HEK293 (cell line): ENCODE data around the gene SYTL2.
A peak's percentile ranks its signal among the peaks of the same experiment; 100 is the strongest.

ENCODE experiments used
- CTCF ChIA-PET: fragments of 350-600 bp; formaldehyde crosslinking; extraction: SDS; loops from one replicate; lab custom pipeline; 2021; ENCODE audit warnings: antibody characterized with exemption; lab: Yijun Ruan, JAX
- POLR2A ChIA-PET: fragments of 300-600 bp; formaldehyde crosslinking; extraction: SDS; loops from one replicate; lab custom pipeline; 2020; ENCODE audit warnings: antibody characterized with exemption, inconsistent platforms; lab: Yijun Ruan, JAX
- H3K27ac ChIP-seq: fragments of 200-500 bp; sonication (Bioruptor generic); 2 replicates; pipeline ENCODE4 v1.5.1; 2014; ENCODE audit warnings: low read depth, low read length, control low read depth, inconsistent platforms; ENCODE audit errors: extremely low read depth
- H3K36me3 ChIP-seq, 2 experiments: fragments of 200-500 bp in 1 of 2; sonication (Bioruptor generic) in 1 of 2; 1 replicate in 1 of 2; 2 replicates in 1 of 2; pipeline ENCODE4 v1.5.1; 2014 to 2017; ENCODE audit warnings: inconsistent platforms in 2 of 2, low read length in 2 of 2; ENCODE audit not compliant: control insufficient read depth in 2 of 2, insufficient read depth in 1 of 2
- H3K4me1 ChIP-seq: fragments of 200-500 bp; sonication (Bioruptor generic); 2 replicates; pipeline ENCODE4 v1.5.1; 2014; ENCODE audit warnings: mild to moderate bottlenecking, low read length, inconsistent platforms; ENCODE audit not compliant: control insufficient read depth, insufficient read depth
- H3K4me3 ChIP-seq: 2 replicates; pipeline ENCODE4 v1.5.1; 2011; ENCODE audit warnings: low read depth, mild to moderate bottlenecking, control low read depth, low read length, moderate library complexity
- H3K9me3 ChIP-seq: fragments of 200-500 bp; sonication (Bioruptor generic); 2 replicates; pipeline ENCODE4 v1.5.1; 2014; ENCODE audit warnings: low read depth, low read length, inconsistent platforms; ENCODE audit not compliant: control insufficient read depth, insufficient read depth
- KLF1 ChIP-seq: fragments of 450-650 bp; formaldehyde crosslinking; IDR thresholded peaks from 2 replicates; pipeline ENCODE4 v1.5.1; 2016; ENCODE audit warnings: missing biosample characterization, missing genetic modification characterization
- MZF1 ChIP-seq: fragments of 450-650 bp; formaldehyde crosslinking; IDR thresholded peaks from 2 replicates; pipeline ENCODE4 v1.5.1; 2017; ENCODE audit warnings: missing biosample characterization, missing genetic modification characterization, borderline replicate concordance
- OSR2 ChIP-seq: fragments of 450-650 bp; formaldehyde crosslinking; IDR thresholded peaks from 2 replicates; pipeline ENCODE4 v1.5.1; 2016; ENCODE audit warnings: missing biosample characterization, missing genetic modification characterization
- OVOL3 ChIP-seq: fragments of 450-650 bp; formaldehyde crosslinking; IDR thresholded peaks from 2 replicates; pipeline ENCODE4 v1.5.1; 2016; ENCODE audit warnings: missing biosample characterization, missing genetic modification characterization
- PRDM1 ChIP-seq: fragments of 450-650 bp; formaldehyde crosslinking; IDR thresholded peaks from 2 replicates; pipeline ENCODE4; 2016; ENCODE audit warnings: missing biosample characterization, missing genetic modification characterization
- PRDM6 ChIP-seq: fragments of 450-650 bp; formaldehyde crosslinking; IDR thresholded peaks from 2 replicates; pipeline ENCODE4 v1.5.1; 2017; ENCODE audit warnings: missing biosample characterization, missing genetic modification characterization
- TSHZ1 ChIP-seq: fragments of 450-650 bp; formaldehyde crosslinking; IDR thresholded peaks from 2 replicates; pipeline ENCODE4 v1.5.1; 2016; ENCODE audit warnings: missing biosample characterization, missing genetic modification characterization, borderline replicate concordance
- ZBTB44 ChIP-seq: fragments of 450-650 bp; IDR thresholded peaks from 2 replicates; pipeline ENCODE4 v1.5.1; 2018; ENCODE audit warnings: missing biosample characterization, mild to moderate bottlenecking, missing genetic modification characterization
- ZNF16 ChIP-seq: fragments of 450-650 bp; formaldehyde crosslinking; IDR thresholded peaks from 2 replicates; pipeline ENCODE4 v1.5.1; 2016; ENCODE audit warnings: low read depth, missing biosample characterization, missing genetic modification characterization
- ZNF174 ChIP-seq: fragments of 450-650 bp; formaldehyde crosslinking; IDR thresholded peaks from 2 replicates; pipeline ENCODE4 v1.5.0; 2017; ENCODE audit warnings: missing biosample characterization, mild to moderate bottlenecking, missing genetic modification characterization
- ZNF223 ChIP-seq: fragments of 450-650 bp; formaldehyde crosslinking; IDR thresholded peaks from 2 replicates; pipeline ENCODE4 v1.5.1; 2016; ENCODE audit warnings: missing biosample characterization, missing genetic modification characterization
- ZNF24 ChIP-seq: fragments of 450-650 bp; formaldehyde crosslinking; IDR thresholded peaks from 2 replicates; pipeline ENCODE4 v1.5.1; 2016; ENCODE audit warnings: missing biosample characterization, missing genetic modification characterization
- ZNF302 ChIP-seq: fragments of 450-650 bp; formaldehyde crosslinking; IDR thresholded peaks from 2 replicates; pipeline ENCODE4 v1.5.1; 2016; ENCODE audit warnings: missing biosample characterization, missing genetic modification characterization, low read depth
- ZNF354C ChIP-seq: fragments of 450-650 bp; formaldehyde crosslinking; IDR thresholded peaks from 2 replicates; pipeline ENCODE4 v1.5.1; 2016; ENCODE audit warnings: missing biosample characterization, missing genetic modification characterization, low read depth, borderline replicate concordance
- ZNF366 ChIP-seq: fragments of 450-650 bp; formaldehyde crosslinking; conservative IDR thresholded peaks from 2 replicates; pipeline ENCODE4 v1.5.1; 2016; ENCODE audit warnings: missing biosample characterization, missing genetic modification characterization
- ZNF394 ChIP-seq: fragments of 450-650 bp; formaldehyde crosslinking; IDR thresholded peaks from 2 replicates; pipeline ENCODE4 v1.5.1; 2016; ENCODE audit warnings: missing biosample characterization, missing genetic modification characterization, mild to moderate bottlenecking, moderate library complexity, borderline replicate concordance
- ZNF426 ChIP-seq: fragments of 450-650 bp; formaldehyde crosslinking; IDR thresholded peaks from 2 replicates; pipeline ENCODE4 v1.5.1; 2017; ENCODE audit warnings: missing biosample characterization, missing genetic modification characterization, mild to moderate bottlenecking, inconsistent platforms, moderate library complexity
- ZNF521 ChIP-seq: fragments of 450-650 bp; formaldehyde crosslinking; IDR thresholded peaks from 2 replicates; pipeline ENCODE4 v1.5.1; 2017; ENCODE audit warnings: missing biosample characterization, mild to moderate bottlenecking, missing genetic modification characterization
- ZNF571 ChIP-seq: fragments of 450-650 bp; formaldehyde crosslinking; IDR thresholded peaks from 2 replicates; pipeline ENCODE4 v1.5.0; 2017; ENCODE audit warnings: missing biosample characterization, missing genetic modification characterization
- ZNF600 ChIP-seq: fragments of 450-650 bp; formaldehyde crosslinking; IDR thresholded peaks from 2 replicates; pipeline ENCODE4 v1.5.1; 2016; ENCODE audit warnings: missing biosample characterization, missing genetic modification characterization
- ZNF623 ChIP-seq: fragments of 450-650 bp; formaldehyde crosslinking; IDR thresholded peaks from 2 replicates; pipeline ENCODE4 v1.5.1; 2016; ENCODE audit warnings: missing biosample characterization, missing genetic modification characterization
- ZNF626 ChIP-seq: fragments of 450-650 bp; sonication (Bioruptor Pico); formaldehyde crosslinking; IDR thresholded peaks from 2 replicates; pipeline ENCODE4 v1.5.1; 2018; ENCODE audit warnings: missing biosample characterization, missing genetic modification characterization, inconsistent platforms
- ZNF660 ChIP-seq: fragments of 450-650 bp; IDR thresholded peaks from 2 replicates; pipeline ENCODE4 v1.5.1; 2018; ENCODE audit warnings: missing biosample characterization, mild to moderate bottlenecking, missing genetic modification characterization
- ZNF707 ChIP-seq: fragments of 450-650 bp; formaldehyde crosslinking; IDR thresholded peaks from 2 replicates; pipeline ENCODE4 v1.5.1; 2016; ENCODE audit warnings: missing biosample characterization, missing genetic modification characterization
- ZXDB ChIP-seq: fragments of 450-650 bp; formaldehyde crosslinking; IDR thresholded peaks from 2 replicates; pipeline ENCODE4 v1.5.1; 2016; ENCODE audit warnings: missing biosample characterization, missing genetic modification characterization
- TF ChIP-seq, protein P1 (sequence below): fragments of 450-650 bp; formaldehyde crosslinking; IDR thresholded peaks from 2 replicates; pipeline ENCODE4 v1.5.1; 2016; ENCODE audit warnings: missing biosample characterization, missing genetic modification characterization
- TF ChIP-seq, protein P2 (sequence below): fragments of 450-650 bp; formaldehyde crosslinking; IDR thresholded peaks from 2 replicates; pipeline ENCODE4 v1.5.1; 2016; ENCODE audit warnings: missing biosample characterization, missing genetic modification characterization

Gene SYTL2

DNA sequence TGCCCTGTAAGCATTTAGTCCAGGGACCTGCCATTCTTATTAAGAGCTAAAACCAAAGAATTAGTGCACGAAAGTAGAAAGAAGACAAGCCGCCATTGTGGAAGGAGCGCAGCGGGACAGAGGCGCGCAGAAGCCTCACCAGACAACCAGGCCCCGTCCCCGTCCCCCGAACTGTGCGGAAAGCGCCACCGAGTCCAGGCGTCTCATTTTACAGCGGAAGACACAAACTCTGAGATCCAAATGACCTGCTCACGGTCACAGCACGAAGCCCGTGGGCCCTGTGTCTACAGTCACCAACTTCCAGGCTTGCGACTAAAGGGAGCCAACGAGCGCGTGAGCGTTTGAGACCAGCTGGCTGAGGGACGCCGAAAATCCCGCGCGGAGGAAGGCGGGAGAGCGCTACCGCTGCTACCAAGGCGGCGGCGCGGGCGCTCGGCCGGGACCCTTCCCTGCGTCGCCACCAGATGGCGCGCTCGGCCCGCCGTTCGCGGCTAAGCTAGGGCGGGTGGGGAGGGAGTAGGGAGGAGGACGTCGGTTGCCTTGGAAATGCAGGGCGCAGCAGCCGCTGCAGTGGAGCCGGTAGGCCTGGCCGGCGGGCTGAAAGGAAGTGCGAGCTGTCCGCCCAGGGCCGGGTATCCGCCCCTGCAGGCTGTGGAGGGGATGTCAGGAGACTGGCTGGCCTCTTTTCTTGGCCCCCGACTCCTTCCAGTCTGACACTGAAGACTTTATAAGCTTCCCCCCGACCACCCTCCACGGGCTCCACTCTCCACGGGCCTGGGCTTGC lies 43.8 kb upstream of the SYTL2 start:
- CTCF ChIA-PET: interaction anchor here (0.5 to 2.2 kb wide), 43 partner anchors 9 to 929 kb away, joined by 3 to 26 read pairs (median 4); partner anchors contain the start of genes CCDC89 and SYTL2
- POLR2A ChIA-PET: interaction anchor here (0.8 to 1.1 kb wide), 4 partner anchors 10 to 227 kb away, joined by 3 to 5 read pairs (median 4); partner anchors contain the start of genes CREBZF, PICALM and TMEM126B
- Histone ChIP-seq H3K4me1 (no peaks in the 10 kb centered on the region), H3K4me3 (peak overlapping the region; percentile 39), H3K9me3 (no peaks in the 10 kb centered on the region), H3K27ac (no peak overlapping the region), H3K36me3 (no peaks in the 10 kb centered on the region)
- TF ChIP-seq ZXDB (tag by site-specific recombination) (0 out of 2 replicates have a peak, but pooled peaks have one; percentile 50), ZNF354C (no peak), ZNF623 (tag by site-specific recombination) (no peak), ZNF16 (tag by site-specific recombination) (no peak), ZNF571 (no peak), MZF1 (tag by site-specific recombination) (0 out of 2 replicates have a peak, but pooled peaks have one; percentile 47), ZBTB44 (tag by site-specific recombination) (peak; percentile 64; the same call in 1 of the 2 replicates), ZNF600 (tag by site-specific recombination) (no peak), ZNF626 (tag by site-specific recombination) (no peak), PRDM1 (tag by site-specific recombination) (no peak), ZNF174 (no peak), PRDM6 (tag by site-specific recombination) (no peak), KLF1 (tag by site-specific recombination) (peak; percentile 38), OVOL3 (tag by site-specific recombination) (no peak), ZNF521 (tag by site-specific recombination) (no peak), ZNF223 (tag by site-specific recombination) (no peak), ZNF24 (0 out of 2 replicates have a peak, but pooled peaks have one; percentile 42), ZNF707 (tag by site-specific recombination) (no peak), ZNF366 (tag by site-specific recombination) (peak; percentile 57; the same call in 1 of the 2 replicates), ZNF394 (tag by site-specific recombination) (peak; percentile 41; the same call in 1 of the 2 replicates), ZNF660 (tag by site-specific recombination) (peak; percentile 36; the same call in 1 of the 2 replicates), ZNF302 (no peak), OSR2 (tag by site-specific recombination) (peak; percentile 53; the same call in 1 of the 2 replicates), TSHZ1 (tag by site-specific recombination) (no peak), ZNF426 (tag by site-specific recombination) (no peak)
- TF ChIP-seq, protein P1, sequence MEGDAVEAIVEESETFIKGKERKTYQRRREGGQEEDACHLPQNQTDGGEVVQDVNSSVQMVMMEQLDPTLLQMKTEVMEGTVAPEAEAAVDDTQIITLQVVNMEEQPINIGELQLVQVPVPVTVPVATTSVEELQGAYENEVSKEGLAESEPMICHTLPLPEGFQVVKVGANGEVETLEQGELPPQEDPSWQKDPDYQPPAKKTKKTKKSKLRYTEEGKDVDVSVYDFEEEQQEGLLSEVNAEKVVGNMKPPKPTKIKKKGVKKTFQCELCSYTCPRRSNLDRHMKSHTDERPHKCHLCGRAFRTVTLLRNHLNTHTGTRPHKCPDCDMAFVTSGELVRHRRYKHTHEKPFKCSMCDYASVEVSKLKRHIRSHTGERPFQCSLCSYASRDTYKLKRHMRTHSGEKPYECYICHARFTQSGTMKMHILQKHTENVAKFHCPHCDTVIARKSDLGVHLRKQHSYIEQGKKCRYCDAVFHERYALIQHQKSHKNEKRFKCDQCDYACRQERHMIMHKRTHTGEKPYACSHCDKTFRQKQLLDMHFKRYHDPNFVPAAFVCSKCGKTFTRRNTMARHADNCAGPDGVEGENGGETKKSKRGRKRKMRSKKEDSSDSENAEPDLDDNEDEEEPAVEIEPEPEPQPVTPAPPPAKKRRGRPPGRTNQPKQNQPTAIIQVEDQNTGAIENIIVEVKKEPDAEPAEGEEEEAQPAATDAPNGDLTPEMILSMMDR (tag by site-specific recombination): peak; percentile 88
- TF ChIP-seq, protein P2, sequence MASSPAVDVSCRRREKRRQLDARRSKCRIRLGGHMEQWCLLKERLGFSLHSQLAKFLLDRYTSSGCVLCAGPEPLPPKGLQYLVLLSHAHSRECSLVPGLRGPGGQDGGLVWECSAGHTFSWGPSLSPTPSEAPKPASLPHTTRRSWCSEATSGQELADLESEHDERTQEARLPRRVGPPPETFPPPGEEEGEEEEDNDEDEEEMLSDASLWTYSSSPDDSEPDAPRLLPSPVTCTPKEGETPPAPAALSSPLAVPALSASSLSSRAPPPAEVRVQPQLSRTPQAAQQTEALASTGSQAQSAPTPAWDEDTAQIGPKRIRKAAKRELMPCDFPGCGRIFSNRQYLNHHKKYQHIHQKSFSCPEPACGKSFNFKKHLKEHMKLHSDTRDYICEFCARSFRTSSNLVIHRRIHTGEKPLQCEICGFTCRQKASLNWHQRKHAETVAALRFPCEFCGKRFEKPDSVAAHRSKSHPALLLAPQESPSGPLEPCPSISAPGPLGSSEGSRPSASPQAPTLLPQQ: peak; percentile 60; the same call in 1 of the 2 replicates
